ENCODE results near the gene CD300LD.

CD300LD gene

DNA sequence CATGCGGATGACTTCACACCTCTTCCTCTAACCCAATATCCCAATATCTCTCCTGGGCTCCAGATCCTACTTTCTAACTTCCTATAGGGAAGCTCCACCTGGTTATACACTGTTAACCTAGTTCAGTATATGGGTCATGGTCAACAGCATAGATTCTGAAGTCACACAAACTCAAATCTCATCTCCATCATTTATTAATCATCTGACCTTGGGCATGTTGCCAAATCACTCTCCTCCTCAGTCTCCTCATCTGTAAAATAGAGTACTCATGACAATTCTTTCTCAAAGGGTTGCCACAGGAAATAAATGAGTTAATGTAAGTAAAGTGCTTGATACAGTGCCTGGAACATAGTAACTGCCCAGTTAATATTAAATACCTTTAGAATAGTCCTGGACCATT lies 32.0 kb upstream of the CD300LD start:
- H3K36me3 ChIP-seq = no peaks in the 10 kb centered on the region
- H3K4me3 ChIP-seq (ENCODE audit: low read depth, low read length) = no peak overlapping the region
- H3K27ac ChIP-seq = no peak overlapping the region
- DNase-seq = no peak
- peaks cover 37% of the 10 kb centered on the region for H3K27me3 ChIP-seq (ENCODE audit: insufficient read depth, low read depth, severe bottlenecking)
- peaks cover 11% of the 10 kb centered on the region for H3K9me3 ChIP-seq (ENCODE audit: severe bottlenecking)
- TF ChIP-seq, protein P1, sequence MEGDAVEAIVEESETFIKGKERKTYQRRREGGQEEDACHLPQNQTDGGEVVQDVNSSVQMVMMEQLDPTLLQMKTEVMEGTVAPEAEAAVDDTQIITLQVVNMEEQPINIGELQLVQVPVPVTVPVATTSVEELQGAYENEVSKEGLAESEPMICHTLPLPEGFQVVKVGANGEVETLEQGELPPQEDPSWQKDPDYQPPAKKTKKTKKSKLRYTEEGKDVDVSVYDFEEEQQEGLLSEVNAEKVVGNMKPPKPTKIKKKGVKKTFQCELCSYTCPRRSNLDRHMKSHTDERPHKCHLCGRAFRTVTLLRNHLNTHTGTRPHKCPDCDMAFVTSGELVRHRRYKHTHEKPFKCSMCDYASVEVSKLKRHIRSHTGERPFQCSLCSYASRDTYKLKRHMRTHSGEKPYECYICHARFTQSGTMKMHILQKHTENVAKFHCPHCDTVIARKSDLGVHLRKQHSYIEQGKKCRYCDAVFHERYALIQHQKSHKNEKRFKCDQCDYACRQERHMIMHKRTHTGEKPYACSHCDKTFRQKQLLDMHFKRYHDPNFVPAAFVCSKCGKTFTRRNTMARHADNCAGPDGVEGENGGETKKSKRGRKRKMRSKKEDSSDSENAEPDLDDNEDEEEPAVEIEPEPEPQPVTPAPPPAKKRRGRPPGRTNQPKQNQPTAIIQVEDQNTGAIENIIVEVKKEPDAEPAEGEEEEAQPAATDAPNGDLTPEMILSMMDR (IDR thresholded peaks at IDR 0.05; ENCODE audit: low read depth, low read length) = no peak

DNA sequence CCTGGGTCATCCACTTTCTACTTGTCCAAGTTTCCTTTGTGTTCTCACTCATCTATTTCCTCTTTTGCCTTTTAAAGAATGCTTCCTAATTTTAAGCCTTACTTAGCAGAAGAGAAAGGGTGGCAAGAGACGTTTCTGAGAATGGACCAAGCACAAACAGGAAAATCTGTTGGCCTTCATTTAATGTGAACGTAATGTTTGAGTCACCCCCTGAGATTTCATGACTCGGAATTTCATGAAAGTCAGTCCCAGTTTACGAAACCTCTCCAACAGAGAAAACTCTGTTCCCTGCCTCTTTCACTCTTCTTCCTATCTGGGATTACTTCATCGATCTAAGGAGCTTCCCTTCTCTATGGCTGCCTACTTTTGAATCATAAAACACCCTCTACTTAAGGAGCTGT lies 31.6 kb upstream of the CD300LD start, which contains the start of gene CD300E:
Gene CD300E, minus strand, starts transcription at position 46 of the 401 bp plus-strand sequence. CDS start 117 bp downstream, outside the sequence.
- Histone ChIP-seq H3K36me3 (no peaks in the 10 kb centered on the region), H3K9me3 (ENCODE audit: severe bottlenecking) (peaks cover 8% of the 10 kb centered on the region), H3K27me3 (ENCODE audit: insufficient read depth, low read depth, severe bottlenecking) (peaks cover 39% of the 10 kb centered on the region), H3K27ac (no peak within 1 kb of the TSS), H3K4me3 (ENCODE audit: low read depth, low read length) (no peak within 1 kb of the TSS)
- no peak for DNase-seq
- TF ChIP-seq, protein P1 (IDR thresholded peaks at IDR 0.05; ENCODE audit: low read depth, low read length) = no peak

DNA sequence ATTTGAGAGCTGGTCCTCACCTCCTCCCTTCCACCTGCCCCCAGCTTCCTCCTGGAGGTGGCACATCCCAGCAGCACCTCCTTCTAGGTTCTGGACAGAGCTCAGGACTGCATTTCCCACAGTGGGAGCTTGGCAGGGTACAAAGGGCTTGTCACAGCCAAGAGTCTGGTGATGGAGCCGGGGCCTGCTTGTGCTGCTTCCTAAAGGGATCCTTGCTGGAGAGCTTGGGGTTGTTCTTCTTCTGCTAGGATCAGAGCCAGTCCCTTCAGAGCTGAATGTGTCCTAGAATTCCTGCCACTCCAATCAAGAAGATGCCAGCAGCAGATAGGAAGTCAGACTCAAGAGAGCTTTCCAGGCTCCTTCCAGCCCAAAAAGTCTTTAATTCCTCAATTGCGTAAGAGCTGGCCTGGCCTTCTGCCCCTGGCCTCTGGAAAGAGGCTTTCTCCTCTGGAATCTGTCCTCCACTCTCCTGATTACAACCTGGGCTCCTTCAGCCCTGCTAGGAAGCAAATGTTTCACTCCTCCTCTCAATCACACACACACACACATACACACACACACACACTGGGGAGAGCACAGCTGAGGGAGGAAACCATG lies 27.1 kb upstream of the CD300LD start:
- TF ChIP-seq, protein P1 (IDR thresholded peaks at IDR 0.05; ENCODE audit: low read depth, low read length) = no peak
- H3K27me3 ChIP-seq (ENCODE audit: insufficient read depth, low read depth, severe bottlenecking) = peaks cover 28% of the 10 kb centered on the region
- no peaks in the 10 kb centered on the region for H3K36me3 ChIP-seq
- H3K9me3 ChIP-seq (ENCODE audit: severe bottlenecking) = peaks cover 4% of the 10 kb centered on the region
- no peak overlapping the region for H3K27ac ChIP-seq
- H3K4me3 ChIP-seq (ENCODE audit: low read depth, low read length) = no peak overlapping the region
- DNase-seq = no peak

DNA sequence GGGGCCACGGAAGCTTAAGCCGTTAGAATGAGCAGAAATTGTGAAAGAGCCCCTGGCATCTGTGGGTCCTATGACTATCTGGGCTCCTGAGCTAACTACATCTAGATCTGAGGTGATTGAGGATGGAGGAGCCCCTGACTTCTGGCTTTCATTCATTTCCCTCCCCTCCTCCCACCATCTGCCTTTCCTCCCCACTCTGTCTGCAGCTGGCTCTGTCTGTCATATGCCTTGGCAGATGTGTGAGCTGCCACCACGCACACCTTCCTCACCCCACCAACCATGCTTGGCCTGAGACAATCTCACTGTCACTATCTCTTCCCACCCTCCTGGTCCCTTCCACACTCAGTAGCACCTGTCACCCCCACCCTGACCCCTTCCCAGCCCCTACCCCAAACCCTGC lies 26.4 kb upstream of the CD300LD start:
- Histone ChIP-seq H3K27me3 (ENCODE audit: insufficient read depth, low read depth, severe bottlenecking) (peaks cover 30% of the 10 kb centered on the region), H3K9me3 (ENCODE audit: severe bottlenecking) (peaks cover 4% of the 10 kb centered on the region), H3K4me3 (ENCODE audit: low read depth, low read length) (no peak overlapping the region), H3K27ac (no peak overlapping the region), H3K36me3 (no peaks in the 10 kb centered on the region)
- no peak for DNase-seq
- TF ChIP-seq, protein P1 (IDR thresholded peaks at IDR 0.05; ENCODE audit: low read depth, low read length) = no peak

DNA sequence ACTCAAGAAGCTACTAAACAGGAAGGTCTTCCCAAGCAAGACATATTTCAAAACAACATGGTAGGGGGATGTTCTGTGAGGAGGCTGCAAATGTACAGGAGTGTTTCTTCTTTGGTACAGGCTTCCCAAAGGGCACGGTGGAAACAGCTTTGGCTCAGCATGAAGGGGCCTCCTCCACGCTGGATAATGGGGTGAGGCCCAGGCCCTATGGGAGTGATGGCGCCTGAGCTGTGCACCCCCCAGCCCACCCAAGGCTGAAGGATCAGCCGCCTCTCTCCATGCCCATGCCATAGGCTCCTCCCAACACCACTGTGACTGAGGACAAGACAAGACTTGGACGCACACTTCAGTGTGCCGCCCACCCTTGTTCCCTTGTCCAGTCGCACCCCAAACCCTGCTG lies 24.6 kb upstream of the CD300LD start:
- DNase-seq = no peak
- Histone ChIP-seq H3K9me3 (ENCODE audit: severe bottlenecking) (peaks cover 4% of the 10 kb centered on the region), H3K27me3 (ENCODE audit: insufficient read depth, low read depth, severe bottlenecking) (peaks cover 24% of the 10 kb centered on the region), H3K36me3 (no peaks in the 10 kb centered on the region), H3K27ac (no peak overlapping the region), H3K4me3 (ENCODE audit: low read depth, low read length) (no peak overlapping the region)
- TF ChIP-seq, protein P1 (IDR thresholded peaks at IDR 0.05; ENCODE audit: low read depth, low read length) = no peak

DNA sequence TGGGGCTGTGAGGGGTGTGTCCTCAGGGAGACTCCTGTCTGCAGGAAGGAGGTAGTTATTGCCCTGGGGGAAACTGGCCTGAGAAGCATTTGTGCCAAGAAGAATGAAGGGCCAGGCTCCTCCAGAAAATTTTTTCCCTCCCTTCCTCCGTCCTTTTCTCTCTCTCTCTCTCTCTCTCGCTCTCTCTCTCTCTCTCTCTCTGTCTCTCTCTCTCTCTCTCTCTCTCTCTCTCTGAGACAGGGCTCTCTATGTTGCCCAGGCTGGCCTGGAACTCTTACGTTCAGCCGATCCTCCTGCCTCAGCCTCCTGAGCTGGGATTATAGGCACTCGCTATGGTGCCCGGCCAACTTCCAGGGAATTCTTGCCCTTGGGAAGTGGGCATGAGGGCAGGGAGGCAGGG lies 20.0 kb upstream of the CD300LD start:
- no peak for DNase-seq
- Histone ChIP-seq H3K27ac (no peak overlapping the region), H3K36me3 (no peaks in the 10 kb centered on the region), H3K9me3 (ENCODE audit: severe bottlenecking) (peaks cover 7% of the 10 kb centered on the region), H3K27me3 (ENCODE audit: insufficient read depth, low read depth, severe bottlenecking) (peaks cover 11% of the 10 kb centered on the region), H3K4me3 (ENCODE audit: low read depth, low read length) (no peak overlapping the region)
- TF ChIP-seq, protein P1 (IDR thresholded peaks at IDR 0.05; ENCODE audit: low read depth, low read length) = no peak

Measured in WERI-Rb-1 (cell line).